CD4-positive, CD25-positive, alpha-beta regulatory T cell (primary cell): ENCODE results near the gene ZGPAT. TPM values are rescaled to one million over a fixed set of nuclear protein-coding genes. Genes with fewer than 3 reads are reported as not detected.

Source experiments
- ATAC-seq, 2 donors: fragments of 150-1000 bp; cut with Tn5 transposase; one replicate each; pipeline ENCODE4 v1.10.0; 2021; ENCODE audit warnings: low read depth in 2 of 2, moderate number of reproducible peaks in 2 of 2, moderate library complexity in 1 of 2
- DNase-seq, 3 donors: peaks; one replicate each; pipeline versions ENCODE4 v3.0.0 to v3.0.0-alpha.2; 2012 to 2022; ENCODE audit warnings: mixed read lengths in 1 of 3
- H3K27ac ChIP-seq: one replicate; pipeline ENCODE4 v1.7.0; 2013; ENCODE audit warnings: mild to moderate bottlenecking, low read length; ENCODE audit not compliant: insufficient read depth, poor library complexity, severe bottlenecking
- H3K27me3 ChIP-seq: one replicate; pipeline ENCODE4 v1.7.0; 2013; ENCODE audit warnings: low read length; ENCODE audit not compliant: control insufficient read depth, insufficient read depth
- H3K36me3 ChIP-seq: one replicate; pipeline ENCODE4 v1.7.0; 2013; ENCODE audit warnings: mild to moderate bottlenecking, low read length, moderate library complexity; ENCODE audit not compliant: control insufficient read depth, insufficient read depth
- H3K4me1 ChIP-seq: 2 replicates; pipeline ENCODE4 v1.7.0; 2013; ENCODE audit warnings: mild to moderate bottlenecking, low read length; ENCODE audit not compliant: insufficient read depth, control insufficient read depth, poor library complexity, severe bottlenecking
- H3K4me3 ChIP-seq: one replicate; pipeline ENCODE4 v1.7.0; 2013; ENCODE audit warnings: low read depth, mild to moderate bottlenecking, low read length, moderate library complexity
- H3K9me3 ChIP-seq, 2 experiments: 1 replicate in 1 of 2; 2 replicates in 1 of 2; pipeline ENCODE4 v1.7.0; 2013; ENCODE audit warnings: low read length in 2 of 2, mild to moderate bottlenecking in 1 of 2, moderate library complexity in 1 of 2; ENCODE audit not compliant: control insufficient read depth in 2 of 2
- H3K27ac Mint-ChIP-seq, 3 donors: one replicate each; pipeline ENCODE4 v1.8.0; 2020 to 2022; ENCODE audit warnings: mild to moderate bottlenecking in 3 of 3, mixed read lengths in 3 of 3, moderate library complexity in 2 of 3
- H3K27me3 Mint-ChIP-seq: one replicate; pipeline ENCODE4 v1.8.0; 2022; ENCODE audit warnings: mild to moderate bottlenecking, mixed read lengths
- H3K36me3 Mint-ChIP-seq: one replicate; pipeline ENCODE4 v1.8.0; 2020; ENCODE audit warnings: mixed read lengths
- H3K4me1 Mint-ChIP-seq, 4 donors: one replicate each; pipeline ENCODE4 v1.8.0; 2020 to 2022; ENCODE audit warnings: mixed read lengths in 4 of 4, mild to moderate bottlenecking in 1 of 4
- H3K4me3 Mint-ChIP-seq, 4 donors: one replicate each; pipeline ENCODE4 v1.8.0; 2020 to 2022; ENCODE audit warnings: mild to moderate bottlenecking in 4 of 4, mixed read lengths in 4 of 4, moderate library complexity in 3 of 4
- H3K9me3 Mint-ChIP-seq, 7 donors: one replicate each; pipeline ENCODE4 v1.8.0; 2020 to 2022; ENCODE audit warnings: mixed read lengths in 7 of 7, mild to moderate bottlenecking in 3 of 7, moderate library complexity in 2 of 7
- polyA plus RNA-seq, 4 donors: library from polyadenylated mRNA; unstranded; fragments of 300-500 nt; fragmentation: Illumina TruSeq; gene quantifications; one replicate each; pipeline ENCODE4 v1.2.3, GENCODE V29; 2021
- total RNA-seq: library from RNA; stranded (reverse); gene quantifications from one replicate; pipeline ENCODE4 v1.2.3, GENCODE V29; 2022

The ZGPAT gene
- total and polyA plus RNA-seq, 5 donors from 2014 or later: 34.0 to 51.5 (median 42.4) TPM

DNA sequence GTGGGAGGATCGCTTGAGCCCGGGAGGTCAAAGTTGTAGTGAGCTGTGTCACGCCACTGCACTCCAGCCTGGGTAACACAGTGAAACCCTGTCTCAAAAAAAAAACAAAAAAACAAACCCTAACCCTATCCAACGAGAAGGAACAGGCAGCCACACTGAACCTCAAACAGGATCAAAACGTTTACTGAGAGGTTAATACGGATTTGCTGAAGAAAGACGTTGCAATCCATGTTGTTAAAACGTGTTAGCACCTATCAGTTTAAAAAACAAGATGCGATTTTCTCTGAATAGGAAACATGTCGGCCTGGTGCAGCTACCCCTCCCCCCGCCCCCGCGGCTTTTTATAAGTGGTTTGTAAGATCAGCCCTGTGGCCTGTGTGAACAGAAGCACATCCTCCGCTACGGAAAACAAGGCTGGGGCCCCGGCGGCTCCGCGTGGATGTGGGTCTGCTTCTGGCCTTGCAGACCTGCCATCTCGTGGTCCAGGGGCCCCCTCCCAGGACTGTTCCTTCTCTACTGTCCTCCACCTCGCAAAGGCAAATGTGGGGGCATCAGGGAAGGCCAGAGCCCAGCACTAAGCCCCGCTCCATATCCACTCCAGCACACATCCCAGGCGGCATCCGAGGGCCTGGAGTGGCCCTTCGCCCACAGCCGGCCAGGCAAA, 43.1 kb downstream of the ZGPAT start:
- Histone ChIP-seq H3K4me3 (peak overlapping the region; percentile 57), H3K27ac (peak overlapping the region; percentile 76)
- H3K9me3 Mint-ChIP-seq: no peaks in the 10 kb centered on the region

GRCh38 chr20:63751471-63752271, 43.8 kb downstream of the ZGPAT start:
- Histone ChIP-seq H3K27me3 (no peaks in the 10 kb centered on the region), H3K4me3 (no peak overlapping the region), H3K9me3 (no peaks in the 10 kb centered on the region), H3K27ac (peak overlapping the region; percentile 76), H3K4me1 (peaks cover 27% of the 10 kb centered on the region), H3K36me3 (no peaks in the 10 kb centered on the region)
- Mint-ChIP-seq H3K4me1 (peaks cover 0 to 36% (median 4%) of the 10 kb centered on the region in 4 donors), H3K9me3 (no peaks in the 10 kb centered on the region), H3K36me3 (no peaks in the 10 kb centered on the region), H3K4me3 (peak overlapping the region; percentile 78 to 92 (median 84)), H3K27ac (peak overlapping the region; percentile 83 to 94 (median 90)), H3K27me3 (peaks cover 4% of the 10 kb centered on the region)
- DNase-seq (no peak), ATAC-seq (no peak)

More for the DNA sequence above, 43.1 kb downstream of the ZGPAT start:
- no peaks in the 10 kb centered on the region for H3K36me3 Mint-ChIP-seq
- peak; percentile 25 to 90 (median 63) for DNase-seq
- no peaks in the 10 kb centered on the region for H3K27me3 ChIP-seq
- peak overlapping the region; percentile 90 to 96 (median 94) for H3K27ac Mint-ChIP-seq
- peak; percentile 85 to 87 for ATAC-seq
- peaks cover 0 to 33% (median 4%) of the 10 kb centered on the region in 4 donors for H3K4me1 Mint-ChIP-seq
- no peaks in the 10 kb centered on the region for H3K36me3 ChIP-seq
- peaks cover 4% of the 10 kb centered on the region for H3K27me3 Mint-ChIP-seq
- H3K4me3 Mint-ChIP-seq: peak overlapping the region; percentile 78 to 92 (median 84)
- no peaks in the 10 kb centered on the region for H3K9me3 ChIP-seq
- H3K4me1 ChIP-seq: peaks cover 27% of the 10 kb centered on the region

GRCh38 chr20:63752411-63753101, 44.7 kb downstream of the ZGPAT start:
- Histone ChIP-seq H3K27ac (no peak overlapping the region), H3K9me3 (no peaks in the 10 kb centered on the region), H3K4me1 (peaks cover 27% of the 10 kb centered on the region), H3K27me3 (no peaks in the 10 kb centered on the region), H3K36me3 (no peaks in the 10 kb centered on the region), H3K4me3 (no peak overlapping the region)
- peaks cover 0 to 1% (median 0%) of the 10 kb centered on the region in 7 donors for H3K9me3 Mint-ChIP-seq
- no peak overlapping the region for H3K4me3 Mint-ChIP-seq
- DNase-seq (no peak), ATAC-seq (no peak)
- H3K36me3 Mint-ChIP-seq: no peaks in the 10 kb centered on the region
- H3K4me1 Mint-ChIP-seq: peaks cover 0 to 37% (median 5%) of the 10 kb centered on the region in 4 donors
- no peak overlapping the region for H3K27ac Mint-ChIP-seq
- peaks cover 4% of the 10 kb centered on the region for H3K27me3 Mint-ChIP-seq

GRCh38 chr20:63753381-63753780, 45.5 kb downstream of the ZGPAT start:
- Histone ChIP-seq H3K4me3 (no peak overlapping the region), H3K27me3 (no peaks in the 10 kb centered on the region), H3K36me3 (no peaks in the 10 kb centered on the region), H3K4me1 (peaks cover 27% of the 10 kb centered on the region), H3K9me3 (no peaks in the 10 kb centered on the region), H3K27ac (no peak overlapping the region)
- Mint-ChIP-seq H3K27me3 (peaks cover 4% of the 10 kb centered on the region), H3K27ac (peak overlapping the region in 2 of 3 donors; percentile 7 to 31), H3K9me3 (peaks cover 0 to 2% (median 0%) of the 10 kb centered on the region in 7 donors), H3K36me3 (no peaks in the 10 kb centered on the region), H3K4me3 (peak overlapping the region in 1 of 4 donors; percentile 54), H3K4me1 (peaks cover 0 to 35% (median 5%) of the 10 kb centered on the region in 4 donors)
- DNase-seq (no peak), ATAC-seq (no peak)

DNA sequence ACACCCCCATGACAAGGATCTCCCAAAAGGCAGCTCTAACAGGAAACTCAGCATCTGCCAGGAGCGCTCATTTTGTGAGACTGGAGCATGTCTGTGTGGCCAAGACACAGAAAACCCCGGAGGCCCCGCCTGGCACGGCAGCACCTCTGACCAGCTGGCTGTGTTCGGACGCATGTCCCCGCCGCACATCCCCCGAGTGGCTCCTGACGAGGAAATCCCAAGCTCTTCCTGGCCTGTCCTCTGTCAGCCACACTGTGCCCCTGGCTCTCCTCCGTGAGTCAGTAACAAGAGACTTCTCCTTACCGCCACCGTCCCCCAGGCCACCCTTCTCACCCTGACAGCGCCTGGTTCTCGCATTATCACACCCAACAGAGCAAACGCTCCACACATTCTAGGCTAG, 46.2 kb downstream of the ZGPAT start:
- Mint-ChIP-seq H3K27ac (peak overlapping the region in 1 of 3 donors; percentile 72), H3K27me3 (peaks cover 4% of the 10 kb centered on the region), H3K36me3 (no peaks in the 10 kb centered on the region), H3K4me3 (peak overlapping the region in 1 of 4 donors; percentile 54), H3K9me3 (peaks cover 0 to 2% (median 0%) of the 10 kb centered on the region in 7 donors), H3K4me1 (peaks cover 0 to 31% (median 6%) of the 10 kb centered on the region in 4 donors)
- no peak overlapping the region for H3K27ac ChIP-seq
- ATAC-seq (no peak), DNase-seq (no peak)
- H3K36me3 ChIP-seq: no peaks in the 10 kb centered on the region
- H3K4me1 ChIP-seq: peaks cover 27% of the 10 kb centered on the region
- H3K9me3 ChIP-seq: no peaks in the 10 kb centered on the region
- no peak overlapping the region for H3K4me3 ChIP-seq
- H3K27me3 ChIP-seq: no peaks in the 10 kb centered on the region

GRCh38 chr20:63755933-63756647, 48.3 kb downstream of the ZGPAT start:
- Mint-ChIP-seq H3K27me3 (peaks cover 2% of the 10 kb centered on the region), H3K4me3 (no peak overlapping the region), H3K4me1 (peaks cover 0 to 17% (median 4%) of the 10 kb centered on the region in 4 donors), H3K27ac (peak overlapping the region in 1 of 3 donors; percentile 47), H3K36me3 (no peaks in the 10 kb centered on the region), H3K9me3 (peaks cover 0 to 2% (median 0%) of the 10 kb centered on the region in 7 donors)
- DNase-seq (no peak), ATAC-seq (no peak)
- Histone ChIP-seq H3K36me3 (no peaks in the 10 kb centered on the region), H3K9me3 (no peaks in the 10 kb centered on the region), H3K4me1 (peaks cover 11% of the 10 kb centered on the region), H3K4me3 (no peak overlapping the region), H3K27ac (no peak overlapping the region), H3K27me3 (no peaks in the 10 kb centered on the region)

DNA sequence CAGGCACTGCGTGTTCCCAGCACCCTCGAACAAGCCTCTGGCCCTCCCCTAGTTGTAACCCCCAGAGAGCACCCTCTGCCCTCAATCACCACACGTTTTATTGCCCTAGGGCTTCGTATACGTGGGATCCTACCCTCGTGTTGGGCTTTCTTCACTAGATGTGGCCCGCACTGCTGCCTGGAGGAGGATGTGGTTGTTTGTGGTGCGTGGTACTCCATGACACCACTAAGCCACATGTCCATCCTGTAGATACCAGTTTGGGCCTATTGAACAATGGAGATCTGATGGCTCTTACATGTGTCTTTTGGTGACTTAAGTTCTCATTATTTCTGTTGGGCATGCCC, 48.8 kb downstream of the ZGPAT start:
- no peaks in the 10 kb centered on the region for H3K27me3 ChIP-seq
- ATAC-seq: no peak
- no peaks in the 10 kb centered on the region for H3K36me3 ChIP-seq
- H3K4me1 ChIP-seq: peaks cover 5% of the 10 kb centered on the region
- no peaks in the 10 kb centered on the region for H3K9me3 ChIP-seq
- Mint-ChIP-seq H3K27ac (peak overlapping the region in 1 of 3 donors; percentile 47), H3K4me3 (no peak overlapping the region), H3K27me3 (no peaks in the 10 kb centered on the region), H3K9me3 (peaks cover 0 to 2% (median 0%) of the 10 kb centered on the region in 7 donors), H3K36me3 (no peaks in the 10 kb centered on the region), H3K4me1 (peaks cover 0 to 14% (median 2%) of the 10 kb centered on the region in 4 donors)
- peak in 1 of 3 donors; percentile 34 for DNase-seq
- no peak overlapping the region for H3K4me3 ChIP-seq
- H3K27ac ChIP-seq: no peak overlapping the region
